MM.1S (cell line): ENCODE measurements around the gene CLINT1.

Experiments
- DNase-seq: peaks from one replicate; pipeline ENCODE4 v3.0.0-alpha.2; 2015
- H2AFZ ChIP-seq: fragments of 300-600 bp; sonication (generic); 2 replicates; pipeline ENCODE4 v1.6.0; 2016; ENCODE audit warnings: antibody characterized with exemption, low read length
- H3F3A ChIP-seq: fragments of 300-600 bp; sonication (generic); 2 replicates; pipeline ENCODE4 v1.6.1; 2016; ENCODE audit warnings: mild to moderate bottlenecking, antibody characterized with exemption, low read length, moderate library complexity, mixed read lengths; ENCODE audit not compliant: insufficient read depth
- H3K27ac ChIP-seq: fragments of 300-600 bp; sonication (generic); 2 replicates; pipeline ENCODE4 v1.5.1; 2016; ENCODE audit warnings: mild to moderate bottlenecking, low read length
- H3K27me3 ChIP-seq: fragments of 300-600 bp; sonication (generic); replicated peaks from 2 replicates; pipeline ENCODE4 v1.6.0; 2016; ENCODE audit warnings: low read length; ENCODE audit not compliant: insufficient read depth
- H3K36me3 ChIP-seq: fragments of 300-600 bp; sonication (generic); replicated peaks from 2 replicates; pipeline ENCODE4 v1.6.1; 2016; ENCODE audit warnings: mild to moderate bottlenecking, low read length, mixed read lengths; ENCODE audit not compliant: insufficient read depth
- H3K4me1 ChIP-seq: fragments of 300-600 bp; sonication (generic); 2 replicates; pipeline ENCODE4 v1.6.1; 2016; ENCODE audit warnings: low read length, mixed read lengths
- H3K4me2 ChIP-seq: fragments of 300-600 bp; sonication (generic); 2 replicates; pipeline ENCODE4 v1.6.0; 2016; ENCODE audit warnings: low read depth, low read length
- H3K4me3 ChIP-seq: fragments of 300-600 bp; sonication (generic); 2 replicates; pipeline ENCODE4 v1.5.1; 2016; ENCODE audit warnings: low read length, mixed read lengths
- H3K79me2 ChIP-seq: fragments of 300-600 bp; sonication (generic); 2 replicates; pipeline ENCODE4 v1.6.1; 2016; ENCODE audit warnings: mixed run types, low read length, mixed read lengths
- H3K9ac ChIP-seq: fragments of 300-600 bp; sonication (generic); 2 replicates; pipeline ENCODE4 v1.6.1; 2016; ENCODE audit warnings: low read length, mixed read lengths
- H3K9me2 ChIP-seq: fragments of 300-600 bp; sonication (generic); replicated peaks from 2 replicates; pipeline ENCODE4 v1.6.1; 2016; ENCODE audit warnings: mild to moderate bottlenecking, low read length, mixed read lengths; ENCODE audit not compliant: insufficient read depth
- H3K9me3 ChIP-seq: fragments of 300-600 bp; sonication (generic); replicated peaks from 2 replicates; pipeline ENCODE4 v1.6.1; 2016; ENCODE audit warnings: mild to moderate bottlenecking, low read length, mixed read lengths; ENCODE audit not compliant: insufficient read depth
- H4K20me1 ChIP-seq: fragments of 300-600 bp; sonication (generic); 2 replicates; pipeline ENCODE4 v1.6.1; 2016; ENCODE audit warnings: mild to moderate bottlenecking, low read length, moderate library complexity, mixed read lengths; ENCODE audit not compliant: insufficient read depth
- CTCF ChIP-seq: fragments of 300-600 bp; sonication (generic); IDR thresholded peaks from 2 replicates; pipeline ENCODE4 v1.5.1; 2016; ENCODE audit warnings: antibody characterized with exemption, low read length, mixed read lengths
- EZH2 ChIP-seq: fragments of 300-600 bp; sonication (generic); optimal IDR thresholded peaks from 2 replicates; pipeline ENCODE3; 2017; ENCODE audit warnings: low read depth, mild to moderate bottlenecking, antibody characterized with exemption, low read length, mixed read lengths
- EZH2phosphoT487 ChIP-seq: fragments of 300-600 bp; sonication (generic); IDR thresholded peaks from 2 replicates; pipeline ENCODE4 v1.6.1; 2018; ENCODE audit warnings: antibody characterized with exemption, low read length

Gene CLINT1

GRCh38 chr5:157750320-157750719 lies 108.6 kb downstream of the CLINT1 start:
- H4K20me1 ChIP-seq: no peaks in the 10 kb centered on the region
- no peak overlapping the region for H3K9ac ChIP-seq
- H3K4me1 ChIP-seq: peaks cover 6% of the 10 kb centered on the region; the same call in 1 of the 2 replicates
- peaks cover 8% of the 10 kb centered on the region for H3K79me2 ChIP-seq
- no peak overlapping the region for H2AFZ ChIP-seq
- H3K9me2 ChIP-seq: no peaks in the 10 kb centered on the region
- no peaks in the 10 kb centered on the region for H3K9me3 ChIP-seq
- no peaks in the 10 kb centered on the region for H3F3A ChIP-seq
- no peak overlapping the region for H3K4me2 ChIP-seq
- no peaks in the 10 kb centered on the region for H3K36me3 ChIP-seq
- no peaks in the 10 kb centered on the region for H3K27me3 ChIP-seq
- no peak overlapping the region for H3K4me3 ChIP-seq
- no peak for TF ChIP-seq CTCF
- no peak for TF ChIP-seq EZH2phosphoT487
- TF ChIP-seq EZH2: no peak
- H3K27ac ChIP-seq: no peak overlapping the region
- DNase-seq: no peak

- Histone ChIP-seq H3F3A (no peaks in the 10 kb centered on the region), H3K9ac (no peak overlapping the region), H4K20me1 (no peaks in the 10 kb centered on the region), H3K4me3 (no peak overlapping the region), H3K27ac (no peak overlapping the region), H3K36me3 (no peaks in the 10 kb centered on the region), H3K9me3 (no peaks in the 10 kb centered on the region), H3K27me3 (no peaks in the 10 kb centered on the region), H3K4me2 (no peak overlapping the region), H3K9me2 (no peaks in the 10 kb centered on the region), H3K4me1 (peaks cover 12% of the 10 kb centered on the region; the same call in 1 of the 2 replicates), H3K79me2 (peaks cover 17% of the 10 kb centered on the region), H2AFZ (no peak overlapping the region)
- no peak for DNase-seq
- no peak for TF ChIP-seq CTCF
- TF ChIP-seq EZH2phosphoT487: no peak
- no peak for TF ChIP-seq EZH2
Measured at GRCh38 chr5:157749462-157749799, 109.5 kb downstream of the CLINT1 start.

GRCh38 chr5:157748760-157749461 lies 110.0 kb downstream of the CLINT1 start:
- Histone ChIP-seq H3K9me2 (no peaks in the 10 kb centered on the region), H3K27me3 (no peaks in the 10 kb centered on the region), H3K36me3 (no peaks in the 10 kb centered on the region), H4K20me1 (no peaks in the 10 kb centered on the region), H3K27ac (no peak overlapping the region), H3K9me3 (no peaks in the 10 kb centered on the region), H3K9ac (no peak overlapping the region), H3K4me1 (peaks cover 12% of the 10 kb centered on the region; the same call in 1 of the 2 replicates), H3K4me2 (no peak overlapping the region), H3K4me3 (no peak overlapping the region), H3K79me2 (peaks cover 21% of the 10 kb centered on the region), H2AFZ (no peak overlapping the region), H3F3A (no peaks in the 10 kb centered on the region)
- TF ChIP-seq EZH2 (no peak), EZH2phosphoT487 (no peak), CTCF (no peak)
- no peak for DNase-seq
